SK-N-SH (cell line): Measurements from ENCODE around the gene CLRN2. TPM values are rescaled to one million over a fixed set of nuclear protein-coding genes. Genes with fewer than 3 reads are reported as not detected.

Source experiments
- CTCF ChIA-PET: fragments of 300-600, 350-600 bp; formaldehyde crosslinking; extraction: SDS; loops from one replicate; lab custom pipeline; 2021; lab: Yijun Ruan, JAX
- POLR2A ChIA-PET: fragments of 350-600 bp; sonication (Branson Sonifier 250); formaldehyde crosslinking; extraction: SDS; loops from one replicate; lab custom pipeline; 2020; ENCODE audit warnings: antibody characterized with exemption, inconsistent platforms; lab: Yijun Ruan, JAX
- DNase-seq: peaks from one replicate; pipeline ENCODE4 v3.0.0; 2012
- H2AFZ ChIP-seq: fragments of 200-600 bp; sonication (generic); 2 replicates; pipeline ENCODE4 v1.8.1; 2016; ENCODE audit warnings: antibody characterized with exemption, mild to moderate bottlenecking, low read depth
- H3F3A ChIP-seq: fragments of 200-600 bp; sonication (generic); replicated peaks from 2 replicates; pipeline ENCODE3; 2016; ENCODE audit warnings: antibody characterized with exemption, mild to moderate bottlenecking; ENCODE audit not compliant: insufficient read depth
- H3K27ac ChIP-seq, 2 experiments: fragments of 200-500 bp in 1 of 2; fragments of 200-600 bp in 1 of 2; sonication (Bioruptor generic) in 1 of 2; sonication (generic), shearing (Covaris generic) in 1 of 2; 2 replicates each; pipeline versions ENCODE4 v1.5.1 to v1.6.1; 2014 to 2016; ENCODE audit warnings: low read depth in 2 of 2, inconsistent platforms in 1 of 2, low read length in 1 of 2, mild to moderate bottlenecking in 1 of 2, mixed read lengths in 1 of 2
- H3K27me3 ChIP-seq: fragments of 200-600 bp; sonication (generic), shearing (Covaris generic); 2 replicates; pipeline ENCODE4 v1.6.1; 2016; ENCODE audit warnings: mixed run types; ENCODE audit not compliant: insufficient read depth
- H3K36me3 ChIP-seq, 2 experiments: fragments of 200-500 bp in 1 of 2; fragments of 200-600 bp in 1 of 2; sonication (Bioruptor generic) in 1 of 2; sonication (generic) in 1 of 2; replicated peaks in 1 of 2; 2 replicates each; pipeline versions ENCODE3 to v1.5.1; 2014 to 2016; ENCODE audit warnings: low read length in 1 of 2, mild to moderate bottlenecking in 1 of 2; ENCODE audit not compliant: insufficient read depth in 2 of 2, control insufficient read depth in 1 of 2
- H3K4me1 ChIP-seq, 2 experiments: fragments of 200-500 bp in 1 of 2; fragments of 200-600 bp in 1 of 2; sonication (Bioruptor generic) in 1 of 2; sonication (generic), shearing (Covaris generic) in 1 of 2; 2 replicates each; pipeline versions ENCODE4 v1.5.1 to v1.6.1; 2014 to 2016; ENCODE audit warnings: low read depth in 1 of 2, low read length in 1 of 2, mixed run types in 1 of 2; ENCODE audit not compliant: insufficient read depth in 2 of 2, control insufficient read depth in 1 of 2
- H3K4me2 ChIP-seq: fragments of 200-600 bp; sonication (generic), shearing (Covaris generic); 2 replicates; pipeline ENCODE4 v1.6.1; 2017; ENCODE audit warnings: mixed run types
- H3K4me3 ChIP-seq, 2 experiments: fragments of 200-500 bp in 1 of 2; fragments of 200-600 bp in 1 of 2; sonication (Bioruptor generic) in 1 of 2; sonication (generic), shearing (Covaris generic) in 1 of 2; 2 replicates each; pipeline versions ENCODE4 v1.5.1 to v1.8.1; 2014 to 2016; ENCODE audit warnings: low read depth in 2 of 2, inconsistent platforms in 1 of 2, low read length in 1 of 2, mild to moderate bottlenecking in 1 of 2, mixed read lengths in 1 of 2, moderate library complexity in 1 of 2
- H3K79me2 ChIP-seq: fragments of 200-600 bp; sonication (generic); 2 replicates; pipeline ENCODE4 v1.8.1; 2017; ENCODE audit warnings: mild to moderate bottlenecking; ENCODE audit not compliant: insufficient read depth
- H3K9ac ChIP-seq: fragments of 200-600 bp; sonication (generic); 2 replicates; pipeline ENCODE4 v1.6.1; 2017; ENCODE audit warnings: mixed run types
- H3K9me2 ChIP-seq: fragments of 200-600 bp; sonication (generic); 2 replicates; pipeline ENCODE4 v1.6.1; 2017; ENCODE audit warnings: mixed run types
- H3K9me3 ChIP-seq: fragments of 200-600 bp; sonication (generic); 2 replicates; pipeline ENCODE4 v1.6.1; 2017; ENCODE audit warnings: mixed run types, mild to moderate bottlenecking, moderate library complexity
- H4K20me1 ChIP-seq: fragments of 200-600 bp; sonication (generic); 2 replicates; pipeline ENCODE4 v1.6.1; 2017; ENCODE audit warnings: mild to moderate bottlenecking, mixed run types; ENCODE audit not compliant: insufficient read depth
- CHD2 ChIP-seq: fragments of 150-350 bp; IDR thresholded peaks from 2 replicates; pipeline ENCODE4 v1.6.1; 2018; ENCODE audit warnings: low read length; ENCODE audit not compliant: partially characterized antibody
- ELF1 ChIP-seq: IDR thresholded peaks from 2 replicates; pipeline ENCODE4 v1.4.0; 2012
- EZH2phosphoT487 ChIP-seq: fragments of 200-600 bp; sonication (generic); IDR thresholded peaks from 2 replicates; pipeline ENCODE4 v1.6.1; 2017; ENCODE audit warnings: low read depth, mixed run types, mild to moderate bottlenecking, antibody characterized with exemption, moderate library complexity, borderline replicate concordance
- FOSL2 ChIP-seq: IDR thresholded peaks from 2 replicates; pipeline ENCODE4 v1.4.0; 2012; ENCODE audit warnings: low read depth, mild to moderate bottlenecking, moderate library complexity, borderline replicate concordance
- JUND ChIP-seq: IDR thresholded peaks from 2 replicates; pipeline ENCODE4 v1.4.0; 2012
- MEF2A ChIP-seq: IDR thresholded peaks from 2 replicates; pipeline ENCODE4 v1.4.0; 2012; ENCODE audit warnings: low read depth, borderline replicate concordance
- RFX5 ChIP-seq: IDR thresholded peaks from 2 replicates; pipeline ENCODE4 v1.6.1; 2012; ENCODE audit warnings: mild to moderate bottlenecking, improper control_type of control experiment, low read length
- RXRA ChIP-seq: IDR thresholded peaks from 2 replicates; pipeline ENCODE4 v1.4.0; 2012; ENCODE audit warnings: low read depth, mild to moderate bottlenecking, borderline replicate concordance
- SIN3A ChIP-seq: IDR thresholded peaks from 2 replicates; pipeline ENCODE4 v1.6.1; 2012; ENCODE audit warnings: low read depth, mild to moderate bottlenecking, low read length, moderate library complexity, borderline replicate concordance
- TAF1 ChIP-seq: IDR thresholded peaks from 2 replicates; pipeline ENCODE4 v1.6.1; 2012; ENCODE audit warnings: low read depth, mild to moderate bottlenecking, low read length, moderate library complexity, borderline replicate concordance
- YY1 ChIP-seq: IDR thresholded peaks from 2 replicates; pipeline ENCODE4 v1.4.0; 2012; ENCODE audit warnings: low read depth, mild to moderate bottlenecking
- WGBS: methylation state at CpG from one replicate; pipeline ENCODE4 v1.1.6; 2017; ENCODE audit warnings: low lambda C conversion rate; 5-methylcytosine and 5-hydroxymethylcytosine counted together
- polyA plus RNA-seq, 3 experiments: library from polyadenylated mRNA; depleted of rRNA; stranded (reverse); fragments of >200 nt; gene quantifications; 2 replicates each; pipeline ENCODE4 v1.2.3, GENCODE V29; 2012
- TF ChIP-seq, protein P1 (sequence below): fragments of 150-350 bp; IDR thresholded peaks from 2 replicates; pipeline ENCODE4 v1.6.1; 2017; ENCODE audit warnings: antibody characterized with exemption, low read length, low read depth, borderline replicate concordance
- TF ChIP-seq, protein P2 (sequence below): IDR thresholded peaks from 2 replicates; pipeline ENCODE4; 2012
- TF ChIP-seq, protein P3 (sequence below): fragments of 200-600 bp; sonication (generic); IDR thresholded peaks from 2 replicates; pipeline ENCODE4 v1.6.1; 2017; ENCODE audit warnings: antibody characterized with exemption, mild to moderate bottlenecking, moderate library complexity
- TF ChIP-seq, protein P4 (sequence below): fragments of 150-350 bp; IDR thresholded peaks from 2 replicates; pipeline ENCODE4 v1.6.1; 2016; ENCODE audit warnings: mild to moderate bottlenecking, low read depth, low read length

CLRN2 gene
- polyA plus RNA-seq, 1 of the 3 experiments (the other 2 are of a cell fraction): not detected

DNA sequence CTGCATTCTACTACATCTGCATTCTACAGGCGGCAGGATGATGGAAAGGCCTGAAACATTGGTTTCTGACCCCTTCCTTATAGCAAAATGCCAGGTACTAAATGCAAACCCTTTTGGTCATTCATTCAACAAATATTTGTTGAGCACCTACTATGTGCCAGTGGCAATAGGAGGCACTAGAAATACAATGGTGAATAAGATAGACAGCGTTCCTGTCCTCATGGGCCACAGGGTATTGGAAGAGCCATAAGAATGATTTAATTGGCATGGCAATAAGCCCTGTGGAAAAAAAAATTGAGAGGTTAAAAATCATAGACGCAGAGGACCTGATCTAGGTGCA, 44.7 kb downstream of the CLRN2 start:
- no peak for TF ChIP-seq RFX5
- TF ChIP-seq FOSL2: no peak
- TF ChIP-seq RXRA: no peak
- TF ChIP-seq, protein P1, sequence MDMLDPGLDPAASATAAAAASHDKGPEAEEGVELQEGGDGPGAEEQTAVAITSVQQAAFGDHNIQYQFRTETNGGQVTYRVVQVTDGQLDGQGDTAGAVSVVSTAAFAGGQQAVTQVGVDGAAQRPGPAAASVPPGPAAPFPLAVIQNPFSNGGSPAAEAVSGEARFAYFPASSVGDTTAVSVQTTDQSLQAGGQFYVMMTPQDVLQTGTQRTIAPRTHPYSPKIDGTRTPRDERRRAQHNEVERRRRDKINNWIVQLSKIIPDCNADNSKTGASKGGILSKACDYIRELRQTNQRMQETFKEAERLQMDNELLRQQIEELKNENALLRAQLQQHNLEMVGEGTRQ: no peak
- TF ChIP-seq JUND: no peak
- no peak for TF ChIP-seq YY1
- no peak for TF ChIP-seq ELF1
- TF ChIP-seq MEF2A: no peak
- TF ChIP-seq EZH2phosphoT487: no peak
- TF ChIP-seq, protein P2, sequence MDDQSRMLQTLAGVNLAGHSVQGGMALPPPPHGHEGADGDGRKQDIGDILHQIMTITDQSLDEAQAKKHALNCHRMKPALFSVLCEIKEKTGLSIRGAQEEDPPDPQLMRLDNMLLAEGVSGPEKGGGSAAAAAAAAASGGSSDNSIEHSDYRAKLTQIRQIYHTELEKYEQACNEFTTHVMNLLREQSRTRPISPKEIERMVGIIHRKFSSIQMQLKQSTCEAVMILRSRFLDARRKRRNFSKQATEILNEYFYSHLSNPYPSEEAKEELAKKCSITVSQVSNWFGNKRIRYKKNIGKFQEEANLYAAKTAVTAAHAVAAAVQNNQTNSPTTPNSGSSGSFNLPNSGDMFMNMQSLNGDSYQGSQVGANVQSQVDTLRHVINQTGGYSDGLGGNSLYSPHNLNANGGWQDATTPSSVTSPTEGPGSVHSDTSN: no peak
- TF ChIP-seq, protein P3, sequence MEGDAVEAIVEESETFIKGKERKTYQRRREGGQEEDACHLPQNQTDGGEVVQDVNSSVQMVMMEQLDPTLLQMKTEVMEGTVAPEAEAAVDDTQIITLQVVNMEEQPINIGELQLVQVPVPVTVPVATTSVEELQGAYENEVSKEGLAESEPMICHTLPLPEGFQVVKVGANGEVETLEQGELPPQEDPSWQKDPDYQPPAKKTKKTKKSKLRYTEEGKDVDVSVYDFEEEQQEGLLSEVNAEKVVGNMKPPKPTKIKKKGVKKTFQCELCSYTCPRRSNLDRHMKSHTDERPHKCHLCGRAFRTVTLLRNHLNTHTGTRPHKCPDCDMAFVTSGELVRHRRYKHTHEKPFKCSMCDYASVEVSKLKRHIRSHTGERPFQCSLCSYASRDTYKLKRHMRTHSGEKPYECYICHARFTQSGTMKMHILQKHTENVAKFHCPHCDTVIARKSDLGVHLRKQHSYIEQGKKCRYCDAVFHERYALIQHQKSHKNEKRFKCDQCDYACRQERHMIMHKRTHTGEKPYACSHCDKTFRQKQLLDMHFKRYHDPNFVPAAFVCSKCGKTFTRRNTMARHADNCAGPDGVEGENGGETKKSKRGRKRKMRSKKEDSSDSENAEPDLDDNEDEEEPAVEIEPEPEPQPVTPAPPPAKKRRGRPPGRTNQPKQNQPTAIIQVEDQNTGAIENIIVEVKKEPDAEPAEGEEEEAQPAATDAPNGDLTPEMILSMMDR: no peak
- TF ChIP-seq, protein P4, sequence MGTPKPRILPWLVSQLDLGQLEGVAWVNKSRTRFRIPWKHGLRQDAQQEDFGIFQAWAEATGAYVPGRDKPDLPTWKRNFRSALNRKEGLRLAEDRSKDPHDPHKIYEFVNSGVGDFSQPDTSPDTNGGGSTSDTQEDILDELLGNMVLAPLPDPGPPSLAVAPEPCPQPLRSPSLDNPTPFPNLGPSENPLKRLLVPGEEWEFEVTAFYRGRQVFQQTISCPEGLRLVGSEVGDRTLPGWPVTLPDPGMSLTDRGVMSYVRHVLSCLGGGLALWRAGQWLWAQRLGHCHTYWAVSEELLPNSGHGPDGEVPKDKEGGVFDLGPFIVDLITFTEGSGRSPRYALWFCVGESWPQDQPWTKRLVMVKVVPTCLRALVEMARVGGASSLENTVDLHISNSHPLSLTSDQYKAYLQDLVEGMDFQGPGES: no peak
- no peak for TF ChIP-seq SIN3A
- no peak for TF ChIP-seq CHD2
- TF ChIP-seq TAF1: no peak
- Histone ChIP-seq H3K4me1 (peaks cover 0 to 17% of the 10 kb centered on the region in 2 experiments; a peak in 1 of 4 replicates), H3K9ac (no peak overlapping the region), H3K79me2 (no peaks in the 10 kb centered on the region), H3F3A (no peaks in the 10 kb centered on the region), H4K20me1 (no peaks in the 10 kb centered on the region), H3K9me2 (no peaks in the 10 kb centered on the region), H2AFZ (no peak overlapping the region), H3K9me3 (no peaks in the 10 kb centered on the region), H3K27ac (no peak overlapping the region), H3K36me3 (no peaks in the 10 kb centered on the region), H3K27me3 (peaks cover 10% of the 10 kb centered on the region; the same call in 1 of the 2 replicates), H3K4me2 (no peak overlapping the region), H3K4me3 (no peak overlapping the region)
- CTCF ChIA-PET: interaction anchor here (0.6 to 2.0 kb wide), 2 partner anchors 11 to 78 kb away, joined by 3 to 10 read pairs; no protein-coding TSS in a partner anchor
- no peak for DNase-seq
- WGBS: 86% methylated on average over 3 of the region's 3 CpGs
- POLR2A ChIA-PET: no interaction called here
